ENCODE data around the gene TNC.

- TF ChIP-seq MAX (IDR thresholded peaks at IDR 0.05; ENCODE audit: insufficient read depth, insufficient read length) (no peak), POLR2A (IDR thresholded peaks at IDR 0.05; ENCODE audit: low read depth, low read length) (no peak), CTCF (IDR thresholded peaks at IDR 0.05; ENCODE audit: extremely low read depth in 1 of 2, insufficient read depth in 1 of 2, low read depth in 1 of 2, low read length in 2 of 2) (no peak)
Measured at GRCh38 chr9:114987116-114987515, 130.8 kb downstream of the TNC start.

Measured in endothelial cell of umbilical vein (primary cell).